Kidney (tissue), 14 donors: ENCODE data around the gene EIF4E1B. TPM values are rescaled to one million over a fixed set of nuclear protein-coding genes. Genes with fewer than 3 reads are reported as not detected.

Experiments used
- DNase-seq, 5 donors: peaks; one replicate each; pipeline ENCODE4 v3.0.0-alpha.2; 2013 to 2020
- FAIRE-seq: peaks from 2 replicates; lab custom pipeline; 2012; peaks lifted over from hg19 to GRCh38; lab: Jason Lieb, UNC
- H3K27ac ChIP-seq, 2 donors: one replicate each; pipeline ENCODE4 v1.7.0; 2013; ENCODE audit warnings: low read depth in 2 of 2, low read length in 2 of 2, inconsistent platforms in 1 of 2
- H3K27me3 ChIP-seq: one replicate; pipeline ENCODE4 v1.7.1; 2013; ENCODE audit warnings: low read length, inconsistent platforms; ENCODE audit not compliant: control insufficient read depth, insufficient read depth
- H3K36me3 ChIP-seq, 3 donors: one replicate each; pipeline versions ENCODE4 v1.7.0 to v1.7.1; 2013; ENCODE audit warnings: low read length in 3 of 3, control low read depth in 1 of 3, inconsistent platforms in 1 of 3; ENCODE audit not compliant: insufficient read depth in 3 of 3, control insufficient read depth in 2 of 3
- H3K4me1 ChIP-seq, 3 donors: one replicate each; pipeline versions ENCODE4 v1.7.0 to v1.7.1; 2013; ENCODE audit warnings: low read length in 3 of 3, inconsistent platforms in 1 of 3, low read depth in 1 of 3; ENCODE audit not compliant: control insufficient read depth in 2 of 3, insufficient read depth in 2 of 3
- H3K4me3 ChIP-seq, 3 donors: one replicate each; pipeline versions ENCODE4 v1.7.0 to v1.8.1; 2013; ENCODE audit warnings: low read length in 3 of 3, control low read depth in 1 of 3, inconsistent platforms in 1 of 3
- H3K9ac ChIP-seq, 3 donors: one replicate each; pipeline versions ENCODE4 v1.7.0 to v1.7.1; 2013; ENCODE audit warnings: low read length in 3 of 3, control low read depth in 1 of 3, inconsistent platforms in 1 of 3
- H3K9me3 ChIP-seq, 3 donors: one replicate each; pipeline versions ENCODE4 v1.7.0 to v1.7.1; 2013; ENCODE audit warnings: low read length in 3 of 3, control low read depth in 1 of 3, inconsistent platforms in 1 of 3; ENCODE audit not compliant: control insufficient read depth in 2 of 3, insufficient read depth in 1 of 3
- intact Hi-C: fragments of 100-400 bp; cut with DNase I; formaldehyde crosslinking; loops from one replicate; pipeline ENCODE4 v1.11.1; 2022
- polyA plus RNA-seq: library from polyadenylated mRNA; stranded (reverse); fragments of 350-450 nt; fragmentation: Illumina TruSeq; extraction: RNeasy Lipid Tissue Mini Kit (QIAGEN cat#74804); gene quantifications from one replicate; pipeline ENCODE4 v1.2.3, GENCODE V29; 2014; ENCODE audit warnings: low read depth, low replicate concordance; ENCODE audit not compliant: insufficient read depth
- total RNA-seq: library from RNA; stranded (reverse); fragmentation: NEBNext Ultra II Directional; extraction: Animal tissue kit (Norgen Biotek cat#: 25700); gene quantifications from one replicate; pipeline ENCODE4 v1.2.1, GENCODE V29; 2021
- TF ChIP-seq, protein P1 (sequence below): IDR thresholded peaks from 3 replicates; pipeline ENCODE4 v1.5.1; 2012; ENCODE audit warnings: mild to moderate bottlenecking, moderate library complexity, borderline replicate concordance; ENCODE audit not compliant: insufficient read depth; ENCODE audit errors: extremely low read depth
- donor health status: control.
- donor health status: control.
- donor health status: control.
- donor health status: control.
- donor health status: control.
- donor health status: DM: yes; HTN: yes; CAD: no.
- donor health status: Normal renal cell carcinoma (clear cell type).

Gene EIF4E1B
- total and polyA plus RNA-seq, 2 donors from 2014 or later, result not detected

DNA sequence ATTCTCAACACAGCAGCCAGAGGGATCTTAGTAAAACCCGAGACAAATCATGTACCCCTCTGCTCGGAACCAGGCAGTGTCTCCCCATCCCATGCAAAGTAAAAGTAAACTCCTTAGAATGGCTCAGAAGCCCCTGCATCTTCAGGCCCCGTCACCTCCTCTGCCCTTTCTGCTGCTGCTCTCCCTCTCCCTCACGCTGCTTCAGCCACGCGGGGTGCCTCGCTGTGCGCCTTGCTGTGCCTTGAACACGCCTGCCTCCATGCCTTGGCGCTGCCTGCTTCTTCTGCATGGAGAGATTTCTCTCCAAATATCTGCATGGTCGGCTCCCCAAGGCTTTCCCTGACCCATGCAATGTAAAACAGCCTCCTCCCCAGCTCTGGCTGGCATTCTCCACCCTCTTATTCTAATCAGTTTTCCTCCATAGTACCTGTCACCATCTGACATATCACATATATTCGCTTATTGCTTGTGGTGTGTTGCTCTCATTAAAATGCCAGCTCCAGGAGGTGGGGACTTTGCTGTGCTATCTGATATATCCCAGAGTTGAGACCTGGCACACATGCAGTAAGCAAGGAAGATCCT, 28.5 kb upstream of the EIF4E1B start:
- Histone ChIP-seq H3K4me1 (no peaks in the 10 kb centered on the region), H3K9me3 (no peaks in the 10 kb centered on the region), H3K27ac (no peak overlapping the region), H3K9ac (no peak overlapping the region), H3K27me3 (no peaks in the 10 kb centered on the region), H3K36me3 (no peaks in the 10 kb centered on the region), H3K4me3 (no peak overlapping the region)
- FAIRE-seq (no peak), DNase-seq (no peak)
- TF ChIP-seq, protein P1, sequence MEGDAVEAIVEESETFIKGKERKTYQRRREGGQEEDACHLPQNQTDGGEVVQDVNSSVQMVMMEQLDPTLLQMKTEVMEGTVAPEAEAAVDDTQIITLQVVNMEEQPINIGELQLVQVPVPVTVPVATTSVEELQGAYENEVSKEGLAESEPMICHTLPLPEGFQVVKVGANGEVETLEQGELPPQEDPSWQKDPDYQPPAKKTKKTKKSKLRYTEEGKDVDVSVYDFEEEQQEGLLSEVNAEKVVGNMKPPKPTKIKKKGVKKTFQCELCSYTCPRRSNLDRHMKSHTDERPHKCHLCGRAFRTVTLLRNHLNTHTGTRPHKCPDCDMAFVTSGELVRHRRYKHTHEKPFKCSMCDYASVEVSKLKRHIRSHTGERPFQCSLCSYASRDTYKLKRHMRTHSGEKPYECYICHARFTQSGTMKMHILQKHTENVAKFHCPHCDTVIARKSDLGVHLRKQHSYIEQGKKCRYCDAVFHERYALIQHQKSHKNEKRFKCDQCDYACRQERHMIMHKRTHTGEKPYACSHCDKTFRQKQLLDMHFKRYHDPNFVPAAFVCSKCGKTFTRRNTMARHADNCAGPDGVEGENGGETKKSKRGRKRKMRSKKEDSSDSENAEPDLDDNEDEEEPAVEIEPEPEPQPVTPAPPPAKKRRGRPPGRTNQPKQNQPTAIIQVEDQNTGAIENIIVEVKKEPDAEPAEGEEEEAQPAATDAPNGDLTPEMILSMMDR, result no peak
- intact Hi-C loops, result no loop called here

DNA sequence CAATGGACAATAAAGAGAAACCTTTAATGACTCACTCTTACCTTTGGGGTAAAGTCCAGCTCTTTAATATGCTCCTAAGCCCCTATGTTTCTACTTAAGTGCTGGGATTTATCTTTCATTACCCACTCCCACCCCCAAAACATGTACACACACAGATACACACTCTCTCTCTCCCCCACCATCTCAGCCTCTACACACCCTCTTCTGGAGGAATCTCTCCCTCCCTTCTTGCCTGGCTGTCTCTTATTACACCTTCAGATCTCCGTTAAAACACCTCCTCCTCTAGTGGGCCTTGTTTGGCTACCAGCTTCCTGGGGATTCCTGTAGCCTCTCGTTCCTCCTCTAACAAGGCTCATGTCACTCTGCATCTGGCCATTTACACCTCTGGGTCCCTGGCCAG, 27.4 kb upstream of the EIF4E1B start:
- Histone ChIP-seq H3K4me3 (no peak overlapping the region), H3K27ac (no peak overlapping the region), H3K27me3 (no peaks in the 10 kb centered on the region), H3K9ac (no peak overlapping the region), H3K36me3 (no peaks in the 10 kb centered on the region), H3K4me1 (no peaks in the 10 kb centered on the region), H3K9me3 (no peaks in the 10 kb centered on the region)
- FAIRE-seq (no peak), DNase-seq (no peak)
- TF ChIP-seq, protein P1, result no peak
- intact Hi-C loops, result no loop called here

DNA sequence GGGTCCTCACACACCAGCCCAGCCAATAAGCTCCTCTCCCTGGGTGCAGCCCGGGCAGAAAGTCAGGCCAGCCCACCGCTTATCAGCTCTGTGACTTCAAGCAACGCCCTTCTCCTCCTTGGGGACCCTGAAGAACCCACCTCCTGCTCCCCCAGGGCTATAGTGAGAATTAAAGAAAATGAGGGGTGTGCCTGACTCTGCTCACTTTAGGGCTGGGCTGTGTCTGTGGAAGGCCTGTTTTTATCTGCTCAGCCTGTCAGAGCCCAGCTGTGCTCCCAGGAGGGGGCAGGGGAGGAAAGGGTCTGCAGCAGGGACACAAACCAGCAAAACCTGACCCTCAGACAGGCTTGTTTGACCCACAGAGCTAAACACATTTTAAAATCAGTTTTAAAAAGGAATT, 24.4 kb upstream of the EIF4E1B start:
- no peaks in the 10 kb centered on the region for H3K9me3 ChIP-seq
- H3K9ac ChIP-seq, result no peak overlapping the region
- DNase-seq (peak in 1 of 5 donors; percentile 39), FAIRE-seq (no peak)
- intact Hi-C loops, result no loop called here
- H3K36me3 ChIP-seq, result no peaks in the 10 kb centered on the region
- H3K4me1 ChIP-seq, result peaks cover 0 to 3% (median 0%) of the 10 kb centered on the region in 3 donors
- H3K27me3 ChIP-seq, result peaks cover 4% of the 10 kb centered on the region
- TF ChIP-seq, protein P1, result no peak
- H3K4me3 ChIP-seq, result no peak overlapping the region
- H3K27ac ChIP-seq, result no peak overlapping the region

DNA sequence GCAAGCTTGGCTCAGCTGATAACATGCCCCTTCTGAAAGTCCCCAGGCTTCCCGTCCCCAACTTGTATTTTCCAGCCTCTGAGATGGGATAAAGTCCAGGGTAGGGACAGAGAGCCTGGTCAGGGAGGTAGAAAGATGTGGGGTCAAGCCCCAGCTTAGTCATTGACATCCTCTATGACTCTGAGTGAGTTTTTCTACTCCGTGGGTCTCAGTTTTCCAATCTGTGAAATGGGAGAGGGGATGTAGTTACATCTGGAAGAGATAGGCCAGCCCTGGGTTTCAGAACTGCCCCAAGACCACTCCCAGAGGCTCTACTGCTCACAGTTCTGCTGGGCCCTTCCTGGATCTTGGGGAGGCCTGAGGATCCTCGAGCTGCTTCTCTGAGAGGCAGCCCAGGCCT, 23.6 kb upstream of the EIF4E1B start:
- Histone ChIP-seq H3K4me1 (peaks cover 0 to 3% (median 0%) of the 10 kb centered on the region in 3 donors), H3K27ac (no peak overlapping the region), H3K9me3 (no peaks in the 10 kb centered on the region), H3K27me3 (peaks cover 4% of the 10 kb centered on the region), H3K4me3 (no peak overlapping the region), H3K9ac (no peak overlapping the region), H3K36me3 (no peaks in the 10 kb centered on the region)
- intact Hi-C loops, result no loop called here
- TF ChIP-seq, protein P1, result no peak
- FAIRE-seq, result no peak
- DNase-seq, result no peak
